Measurements from ENCODE around the gene ENOPH1.

Gene ENOPH1

GRCh38 chr4:82489076-82489475, 58.7 kb downstream of the ENOPH1 start:
- TF ChIP-seq CTCF (conservative IDR thresholded peaks at IDR 0.05; ENCODE audit: low read depth, low read length) = no peak
- Histone ChIP-seq H3K27ac (no peak overlapping the region), H3K36me3 (ENCODE audit: insufficient read depth) (no peaks in the 10 kb centered on the region), H3K27me3 (ENCODE audit: insufficient read depth, low read depth) (no peaks in the 10 kb centered on the region), H3K9ac (no peak overlapping the region), H3K4me1 (ENCODE audit: low read depth, poor library complexity, severe bottlenecking) (no peaks in the 10 kb centered on the region), H3K4me2 (no peak overlapping the region), H3K79me2 (ENCODE audit: insufficient read depth, low read depth) (no peaks in the 10 kb centered on the region), H3K4me3 (IDR thresholded peaks at IDR 0.05; ENCODE audit: insufficient read depth, low read depth, low read length) (no peak overlapping the region), H2AFZ (ENCODE audit: low read depth) (no peak overlapping the region), H4K20me1 (ENCODE audit: insufficient read depth) (no peaks in the 10 kb centered on the region)

DNA sequence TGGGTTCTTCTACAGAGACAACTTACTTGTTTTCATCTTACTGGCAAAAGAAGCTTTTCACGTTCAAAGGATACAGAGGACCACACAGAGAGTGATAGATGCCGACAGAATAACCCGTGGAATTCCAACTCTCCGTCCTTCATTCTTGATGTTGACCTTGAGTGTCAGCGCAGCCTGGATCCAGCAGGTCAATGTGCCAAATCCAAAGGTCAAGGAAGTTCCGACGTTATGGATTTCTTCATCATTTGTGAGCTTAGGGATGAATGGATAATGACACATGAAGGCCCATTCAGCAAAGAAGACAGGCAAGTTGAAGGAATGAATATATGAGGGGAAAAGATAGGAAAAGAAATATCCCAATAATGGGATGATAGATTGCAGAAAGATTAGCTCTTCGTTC, 59.6 kb downstream of the ENOPH1 start:
- no peak overlapping the region for H3K9ac ChIP-seq
- TF ChIP-seq CTCF (conservative IDR thresholded peaks at IDR 0.05; ENCODE audit: low read depth, low read length) = no peak
- H2AFZ ChIP-seq (ENCODE audit: low read depth) = no peak overlapping the region
- no peaks in the 10 kb centered on the region for H3K79me2 ChIP-seq (ENCODE audit: insufficient read depth, low read depth)
- no peaks in the 10 kb centered on the region for H3K4me1 ChIP-seq (ENCODE audit: low read depth, poor library complexity, severe bottlenecking)
- H3K36me3 ChIP-seq (ENCODE audit: insufficient read depth) = no peaks in the 10 kb centered on the region
- no peak overlapping the region for H3K27ac ChIP-seq
- H3K27me3 ChIP-seq (ENCODE audit: insufficient read depth, low read depth) = no peaks in the 10 kb centered on the region
- no peak overlapping the region for H3K4me3 ChIP-seq (IDR thresholded peaks at IDR 0.05; ENCODE audit: insufficient read depth, low read depth, low read length)
- H3K4me2 ChIP-seq = no peak overlapping the region
- no peaks in the 10 kb centered on the region for H4K20me1 ChIP-seq (ENCODE audit: insufficient read depth)

DNA sequence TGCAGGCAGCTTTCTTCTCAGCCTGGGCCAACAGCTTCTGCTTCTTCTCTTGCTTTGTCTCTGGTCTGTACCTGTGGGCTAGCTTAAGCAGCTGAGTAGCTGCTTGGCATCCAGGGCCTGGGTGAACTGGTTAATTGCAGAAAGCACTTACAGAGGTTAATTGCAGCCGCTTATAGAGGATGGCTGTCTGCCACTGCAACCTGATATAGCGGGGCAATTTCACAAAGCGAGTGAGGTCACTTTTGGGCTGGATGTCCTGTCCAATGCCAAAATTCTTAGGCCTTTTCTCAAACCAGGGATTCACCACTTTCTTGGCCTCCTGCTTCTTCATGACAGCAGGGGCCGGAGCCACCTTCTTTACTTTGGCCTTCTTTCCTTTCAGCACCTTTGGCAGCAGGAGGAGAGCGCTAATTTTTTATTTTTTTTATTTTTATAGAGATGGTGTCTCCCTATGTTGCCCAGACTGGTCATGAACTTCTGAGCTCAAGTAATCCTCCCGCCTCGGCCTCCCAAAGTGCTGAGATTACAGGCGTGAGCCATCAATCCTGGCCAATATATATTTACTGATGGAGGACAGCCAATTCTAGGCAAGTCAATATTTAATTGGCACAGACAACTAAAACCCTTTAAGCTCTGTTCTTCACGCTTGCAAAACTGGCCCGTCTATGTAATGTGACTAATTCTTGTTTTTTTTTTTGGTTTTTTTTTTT, 61.0 kb downstream of the ENOPH1 start:
- Histone ChIP-seq H3K27ac (no peak overlapping the region), H3K4me3 (IDR thresholded peaks at IDR 0.05; ENCODE audit: insufficient read depth, low read depth, low read length) (no peak overlapping the region), H2AFZ (ENCODE audit: low read depth) (no peak overlapping the region), H3K9ac (no peak overlapping the region), H3K36me3 (ENCODE audit: insufficient read depth) (no peaks in the 10 kb centered on the region), H3K79me2 (ENCODE audit: insufficient read depth, low read depth) (no peaks in the 10 kb centered on the region), H3K27me3 (ENCODE audit: insufficient read depth, low read depth) (no peaks in the 10 kb centered on the region), H4K20me1 (ENCODE audit: insufficient read depth) (no peaks in the 10 kb centered on the region), H3K4me2 (no peak overlapping the region), H3K4me1 (ENCODE audit: low read depth, poor library complexity, severe bottlenecking) (no peaks in the 10 kb centered on the region)
- TF ChIP-seq CTCF (conservative IDR thresholded peaks at IDR 0.05; ENCODE audit: low read depth, low read length) = no peak

GRCh38 chr4:82493721-82494425, 63.5 kb downstream of the ENOPH1 start:
- H3K79me2 ChIP-seq (ENCODE audit: insufficient read depth, low read depth) = no peaks in the 10 kb centered on the region
- H4K20me1 ChIP-seq (ENCODE audit: insufficient read depth) = no peaks in the 10 kb centered on the region
- no peak overlapping the region for H3K4me3 ChIP-seq (IDR thresholded peaks at IDR 0.05; ENCODE audit: insufficient read depth, low read depth, low read length)
- H3K27ac ChIP-seq = no peak overlapping the region
- no peaks in the 10 kb centered on the region for H3K4me1 ChIP-seq (ENCODE audit: low read depth, poor library complexity, severe bottlenecking)
- no peaks in the 10 kb centered on the region for H3K36me3 ChIP-seq (ENCODE audit: insufficient read depth)
- no peak overlapping the region for H2AFZ ChIP-seq (ENCODE audit: low read depth)
- no peaks in the 10 kb centered on the region for H3K27me3 ChIP-seq (ENCODE audit: insufficient read depth, low read depth)
- H3K9ac ChIP-seq = no peak overlapping the region
- no peak overlapping the region for H3K4me2 ChIP-seq
- no peak for TF ChIP-seq CTCF (conservative IDR thresholded peaks at IDR 0.05; ENCODE audit: low read depth, low read length)
